ENCODE results near the gene CACNB4.

DNA sequence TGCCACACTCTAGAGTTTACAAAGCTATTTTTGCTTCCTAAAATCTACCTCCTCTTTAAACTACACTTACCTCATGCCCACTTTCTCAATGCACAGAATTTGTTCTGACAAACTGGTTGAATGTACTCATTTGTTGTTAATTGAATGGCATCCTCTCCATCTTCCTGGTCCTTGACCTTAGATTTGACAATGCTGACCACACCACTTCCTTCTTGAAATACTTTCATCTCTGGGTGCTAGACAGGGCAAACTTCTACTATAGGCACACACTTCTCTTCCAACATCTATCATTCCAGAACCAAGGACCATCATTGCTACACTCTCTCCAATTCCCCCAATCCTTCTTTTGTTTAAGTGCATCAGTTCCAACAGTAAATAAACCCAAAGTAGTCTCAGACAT lies 292.9 kb downstream of the CACNB4 start:
- TF ChIP-seq POLR2AphosphoS5 (IDR thresholded peaks at IDR 0.05) = no peak
- TF ChIP-seq, protein P1, sequence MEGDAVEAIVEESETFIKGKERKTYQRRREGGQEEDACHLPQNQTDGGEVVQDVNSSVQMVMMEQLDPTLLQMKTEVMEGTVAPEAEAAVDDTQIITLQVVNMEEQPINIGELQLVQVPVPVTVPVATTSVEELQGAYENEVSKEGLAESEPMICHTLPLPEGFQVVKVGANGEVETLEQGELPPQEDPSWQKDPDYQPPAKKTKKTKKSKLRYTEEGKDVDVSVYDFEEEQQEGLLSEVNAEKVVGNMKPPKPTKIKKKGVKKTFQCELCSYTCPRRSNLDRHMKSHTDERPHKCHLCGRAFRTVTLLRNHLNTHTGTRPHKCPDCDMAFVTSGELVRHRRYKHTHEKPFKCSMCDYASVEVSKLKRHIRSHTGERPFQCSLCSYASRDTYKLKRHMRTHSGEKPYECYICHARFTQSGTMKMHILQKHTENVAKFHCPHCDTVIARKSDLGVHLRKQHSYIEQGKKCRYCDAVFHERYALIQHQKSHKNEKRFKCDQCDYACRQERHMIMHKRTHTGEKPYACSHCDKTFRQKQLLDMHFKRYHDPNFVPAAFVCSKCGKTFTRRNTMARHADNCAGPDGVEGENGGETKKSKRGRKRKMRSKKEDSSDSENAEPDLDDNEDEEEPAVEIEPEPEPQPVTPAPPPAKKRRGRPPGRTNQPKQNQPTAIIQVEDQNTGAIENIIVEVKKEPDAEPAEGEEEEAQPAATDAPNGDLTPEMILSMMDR (IDR thresholded peaks at IDR 0.05) = no peak
- no peak for TF ChIP-seq POLR2A (IDR thresholded peaks at IDR 0.05)
- TF ChIP-seq EP300 (IDR thresholded peaks at IDR 0.05; ENCODE audit: low read depth) = no peak
